Activated T-cell treated with anti-CD3 and anti-CD28 coated beads, Interleukin-2, amount 50 U/mL, for 24 hours (primary cell): Measurements from ENCODE around the gene SH2B2.
"Not testable (repeated sequence)": the region's sequence is repeated elsewhere in the genome, so short reads cannot be mapped to it uniquely, and the experiment has no call there.

Experiments
- DNase-seq: peaks from one replicate; pipeline ENCODE4 v3.0.0-alpha.2; 2020
- H3K27ac Mint-ChIP-seq: 2 replicates; pipeline ENCODE4 v1.8.0; 2020; ENCODE audit warnings: mild to moderate bottlenecking, mixed read lengths
- H3K27me3 Mint-ChIP-seq: 2 replicates; pipeline ENCODE4 v1.8.0; 2020; ENCODE audit warnings: mixed read lengths
- H3K36me3 Mint-ChIP-seq: 2 replicates; pipeline ENCODE4 v1.8.0; 2020; ENCODE audit warnings: low read depth, mixed read lengths
- H3K4me1 Mint-ChIP-seq: 2 replicates; pipeline ENCODE4 v1.8.0; 2020; ENCODE audit warnings: low read depth, mixed read lengths
- H3K4me3 Mint-ChIP-seq: 2 replicates; pipeline ENCODE4 v1.8.0; 2020; ENCODE audit warnings: mild to moderate bottlenecking, moderate library complexity, mixed read lengths
- H3K9me3 Mint-ChIP-seq: 2 replicates; pipeline ENCODE4 v1.8.0; 2020; ENCODE audit warnings: mixed read lengths

The SH2B2 gene

DNA sequence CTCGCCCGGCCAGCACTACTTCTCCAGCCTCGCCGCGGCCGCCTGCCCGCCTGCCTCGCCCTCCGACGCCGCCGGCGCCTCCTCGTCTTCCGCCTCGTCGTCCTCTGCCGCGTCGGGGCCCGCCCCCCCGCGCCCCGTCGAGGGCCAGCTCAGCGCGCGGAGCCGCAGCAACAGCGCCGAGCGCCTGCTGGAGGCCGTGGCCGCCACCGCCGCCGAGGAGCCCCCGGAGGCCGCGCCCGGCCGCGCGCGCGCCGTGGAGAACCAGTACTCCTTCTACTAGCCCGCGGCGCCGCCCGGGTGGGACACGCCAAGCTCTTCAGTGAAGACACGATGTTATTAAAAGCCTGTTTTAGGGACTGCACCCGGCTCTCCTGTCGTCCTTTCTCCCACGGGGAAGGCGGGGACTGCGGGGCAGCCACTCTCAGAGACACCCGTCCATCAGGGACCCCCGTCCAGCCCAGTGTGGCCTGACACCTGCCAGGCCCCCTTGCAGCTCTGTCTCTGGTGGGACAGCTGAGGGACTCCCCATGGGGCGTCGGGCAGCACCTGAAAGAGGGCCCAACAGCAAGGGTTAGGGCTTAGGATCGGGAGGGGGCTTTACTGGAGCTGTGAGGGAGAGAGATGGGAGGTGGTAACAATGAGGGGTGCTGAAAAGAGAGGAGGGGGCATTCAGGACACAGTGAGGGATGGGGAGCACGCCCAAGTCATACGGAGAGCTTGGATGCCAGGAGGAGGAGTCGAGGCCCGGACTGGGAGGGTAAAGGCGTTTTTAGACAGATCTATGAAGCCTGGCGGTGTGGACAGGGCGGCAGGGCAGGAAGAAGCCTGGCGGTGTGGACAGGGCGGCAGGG lies 34.9 kb downstream of the SH2B2 start:
- Mint-ChIP-seq H3K4me1 (no peaks in the 10 kb centered on the region), H3K4me3 (no peak overlapping the region), H3K27me3 (peaks cover 27% of the 10 kb centered on the region), H3K27ac (no peak overlapping the region), H3K36me3 (no peaks in the 10 kb centered on the region), H3K9me3 (no peaks in the 10 kb centered on the region)
- DNase-seq, result no peak

DNA sequence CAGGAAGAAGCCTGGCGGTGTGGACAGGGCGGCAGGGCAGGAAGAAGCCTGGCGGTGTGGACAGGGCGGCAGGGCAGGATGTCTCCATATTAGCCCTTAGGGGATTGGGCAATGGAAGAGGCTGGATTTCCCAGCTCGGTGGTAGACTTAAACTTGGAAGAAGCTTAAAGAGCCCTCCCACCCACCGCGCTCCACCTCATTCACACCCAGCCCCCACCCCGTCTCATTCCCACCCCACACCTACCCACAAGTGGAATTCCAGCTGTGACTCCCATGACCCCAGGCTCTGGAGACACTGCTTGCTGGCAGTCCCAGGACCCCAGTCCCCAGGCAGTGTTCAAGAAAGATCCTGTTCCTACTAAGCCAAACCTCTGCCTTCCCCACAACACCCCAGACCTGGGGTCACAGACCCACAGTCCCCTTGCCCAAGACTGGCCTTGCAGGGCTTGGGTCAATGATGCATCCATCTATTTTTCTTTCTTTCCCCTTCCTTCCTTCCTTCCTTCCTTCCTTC lies 35.6 kb downstream of the SH2B2 start:
- Mint-ChIP-seq H3K4me1 (no peaks in the 10 kb centered on the region), H3K4me3 (no peak overlapping the region), H3K36me3 (no peaks in the 10 kb centered on the region), H3K27me3 (peaks cover 34% of the 10 kb centered on the region), H3K9me3 (no peaks in the 10 kb centered on the region), H3K27ac (no peak overlapping the region)
- DNase-seq, result no peak

DNA sequence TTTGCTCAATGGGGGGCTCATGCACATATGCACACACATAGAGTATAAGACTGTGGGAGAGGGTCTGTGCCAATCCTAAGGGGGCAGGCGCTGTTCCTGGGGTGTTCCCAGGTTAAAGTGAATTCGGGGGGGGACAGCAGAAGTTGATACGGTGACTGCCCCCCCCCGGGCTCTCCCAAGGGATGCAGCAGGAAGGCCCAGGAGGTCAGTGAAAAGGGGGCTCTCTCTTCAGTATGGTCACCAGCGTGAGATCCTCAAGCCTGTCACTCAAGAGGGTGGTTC lies 37.2 kb downstream of the SH2B2 start:
- DNase-seq, result no peak
- Mint-ChIP-seq H3K27ac (no peak overlapping the region), H3K4me3 (no peak overlapping the region), H3K36me3 (no peaks in the 10 kb centered on the region), H3K27me3 (peaks cover 42% of the 10 kb centered on the region), H3K9me3 (no peaks in the 10 kb centered on the region), H3K4me1 (no peaks in the 10 kb centered on the region)

DNA sequence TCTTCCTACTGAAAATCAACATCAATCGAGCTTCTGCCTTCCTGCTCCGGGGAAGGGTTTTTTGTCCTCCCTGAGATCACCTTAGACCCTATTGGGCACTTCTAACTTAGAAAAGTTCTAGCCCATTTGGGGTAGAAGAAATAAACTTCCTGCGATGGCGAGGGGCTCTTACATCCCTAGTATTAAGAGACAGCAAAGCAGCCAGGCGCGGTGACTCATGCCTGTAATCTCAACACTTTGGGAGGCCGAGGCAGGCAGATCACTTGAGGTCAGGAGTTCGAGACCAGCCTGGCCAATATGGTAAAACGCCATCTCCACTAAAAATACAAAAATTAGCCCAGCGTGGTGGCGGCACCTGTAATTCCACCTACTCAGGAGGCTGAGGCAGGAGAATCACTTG lies 38.4 kb downstream of the SH2B2 start:
- not testable (repeated sequence) for H3K4me1 Mint-ChIP-seq, H3K4me3 Mint-ChIP-seq, H3K27ac Mint-ChIP-seq, H3K36me3 Mint-ChIP-seq, H3K9me3 Mint-ChIP-seq, DNase-seq
- H3K27me3 Mint-ChIP-seq, result peaks cover 40% of the 10 kb centered on the region

DNA sequence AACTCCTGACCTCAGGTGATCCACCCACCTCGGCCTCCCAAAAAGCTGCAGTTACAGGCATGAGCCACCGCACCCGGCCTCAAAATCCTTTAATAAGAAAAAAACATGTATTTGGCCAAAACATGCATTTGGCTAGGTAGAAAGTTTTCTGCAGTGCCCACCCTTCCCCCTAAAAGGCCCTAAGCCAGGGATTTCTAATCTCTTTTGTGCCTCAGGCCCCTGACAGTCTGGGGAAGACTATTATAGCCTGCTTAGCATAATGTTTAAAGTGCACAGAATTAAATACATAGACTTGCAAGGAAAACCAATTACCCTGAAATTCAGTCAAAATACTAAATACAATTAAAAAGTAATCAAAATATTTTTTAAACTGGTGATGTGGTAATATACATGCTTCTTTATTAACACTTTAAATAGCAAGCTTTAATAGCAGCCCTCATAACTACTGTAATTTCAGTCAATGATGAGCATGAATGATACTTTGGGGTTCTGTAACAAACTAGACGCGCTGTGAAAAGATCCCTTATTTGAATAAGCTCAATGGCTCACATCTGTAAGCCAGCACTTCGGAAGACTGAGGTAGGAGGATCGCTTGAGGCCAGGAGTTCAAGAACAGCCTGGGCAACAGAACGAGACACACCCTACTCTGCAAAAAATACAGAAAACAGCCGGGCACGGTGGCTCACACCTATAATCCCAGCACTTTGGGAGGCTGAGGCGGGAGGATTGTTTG lies 39.7 kb downstream of the SH2B2 start:
- H3K4me1 Mint-ChIP-seq, result no peaks in the 10 kb centered on the region
- H3K4me3 Mint-ChIP-seq, result no peak overlapping the region
- H3K27ac Mint-ChIP-seq, result no peak overlapping the region
- DNase-seq, result no peak
- no peaks in the 10 kb centered on the region for H3K9me3 Mint-ChIP-seq
- H3K27me3 Mint-ChIP-seq, result peaks cover 30% of the 10 kb centered on the region
- H3K36me3 Mint-ChIP-seq, result no peaks in the 10 kb centered on the region

DNA sequence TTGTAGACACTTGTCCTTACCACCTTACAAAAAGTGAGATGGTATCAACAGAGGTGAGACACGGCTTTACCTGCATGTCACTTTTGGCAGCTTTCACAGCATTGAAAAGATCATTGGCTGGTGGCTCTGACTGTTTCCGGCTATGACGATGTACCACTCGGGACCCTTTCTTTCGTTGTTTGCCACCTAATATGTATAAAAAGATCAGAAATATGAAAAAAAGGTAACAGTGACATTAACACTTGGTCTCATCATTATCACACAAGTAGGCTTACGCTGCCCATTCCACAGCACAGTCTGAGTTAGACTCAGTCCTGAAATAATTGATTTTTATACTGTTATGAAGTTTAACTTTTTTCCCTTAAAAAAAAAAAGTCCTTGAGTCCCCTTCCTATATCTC lies 40.5 kb downstream of the SH2B2 start:
- H3K4me1 Mint-ChIP-seq, result not testable (repeated sequence)

DNA sequence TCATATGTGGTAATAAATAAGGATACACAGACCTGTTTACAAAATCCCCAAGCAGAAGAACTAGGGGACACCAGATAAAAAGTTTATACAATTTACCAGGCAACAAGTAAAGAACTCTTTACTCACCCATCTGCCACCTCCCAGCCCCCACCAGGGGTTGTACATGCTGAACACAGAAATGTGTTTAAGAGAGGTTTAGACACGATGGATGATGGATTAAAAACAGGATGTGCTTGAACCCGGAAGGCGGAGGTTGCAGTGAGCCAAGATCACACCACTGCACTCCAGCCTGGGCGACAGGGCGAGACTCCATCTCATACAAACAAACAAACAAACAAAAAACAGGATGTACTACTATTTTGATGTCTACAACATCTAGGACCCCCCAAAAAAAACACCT lies 42.2 kb downstream of the SH2B2 start:
- peaks cover 16% of the 10 kb centered on the region for H3K27me3 Mint-ChIP-seq
- not testable (repeated sequence) for H3K36me3 Mint-ChIP-seq, H3K4me3 Mint-ChIP-seq, H3K9me3 Mint-ChIP-seq, H3K27ac Mint-ChIP-seq, H3K4me1 Mint-ChIP-seq, DNase-seq

More for the DNA sequence above, 40.5 kb downstream of the SH2B2 start:
- H3K4me3 Mint-ChIP-seq, DNase-seq, H3K36me3 Mint-ChIP-seq, H3K9me3 Mint-ChIP-seq, H3K27ac Mint-ChIP-seq: not testable (repeated sequence)
- H3K27me3 Mint-ChIP-seq, result peaks cover 24% of the 10 kb centered on the region

DNA sequence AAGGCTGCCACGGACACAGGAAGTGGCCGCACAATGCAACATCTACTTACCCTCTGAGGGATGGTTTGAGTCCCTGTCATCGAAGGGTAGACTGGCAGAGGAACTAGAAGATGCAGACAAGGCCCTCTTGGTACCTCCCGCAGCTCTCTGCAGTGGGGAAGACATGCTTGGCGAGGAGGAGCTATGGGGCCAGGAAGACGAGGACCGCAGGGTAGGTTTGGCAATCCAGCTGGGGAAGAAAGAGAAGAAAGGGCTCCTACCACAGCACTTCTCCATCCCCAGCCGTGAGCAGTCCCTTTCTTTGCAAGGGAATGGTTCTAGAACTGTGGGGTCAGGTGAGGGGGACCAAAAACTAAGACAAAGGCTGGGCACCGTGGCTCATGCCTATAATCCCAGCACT lies 42.7 kb downstream of the SH2B2 start:
- DNase-seq, H3K9me3 Mint-ChIP-seq, H3K36me3 Mint-ChIP-seq, H3K4me1 Mint-ChIP-seq, H3K27ac Mint-ChIP-seq, H3K4me3 Mint-ChIP-seq: not testable (repeated sequence)
- peaks cover 16% of the 10 kb centered on the region for H3K27me3 Mint-ChIP-seq

DNA sequence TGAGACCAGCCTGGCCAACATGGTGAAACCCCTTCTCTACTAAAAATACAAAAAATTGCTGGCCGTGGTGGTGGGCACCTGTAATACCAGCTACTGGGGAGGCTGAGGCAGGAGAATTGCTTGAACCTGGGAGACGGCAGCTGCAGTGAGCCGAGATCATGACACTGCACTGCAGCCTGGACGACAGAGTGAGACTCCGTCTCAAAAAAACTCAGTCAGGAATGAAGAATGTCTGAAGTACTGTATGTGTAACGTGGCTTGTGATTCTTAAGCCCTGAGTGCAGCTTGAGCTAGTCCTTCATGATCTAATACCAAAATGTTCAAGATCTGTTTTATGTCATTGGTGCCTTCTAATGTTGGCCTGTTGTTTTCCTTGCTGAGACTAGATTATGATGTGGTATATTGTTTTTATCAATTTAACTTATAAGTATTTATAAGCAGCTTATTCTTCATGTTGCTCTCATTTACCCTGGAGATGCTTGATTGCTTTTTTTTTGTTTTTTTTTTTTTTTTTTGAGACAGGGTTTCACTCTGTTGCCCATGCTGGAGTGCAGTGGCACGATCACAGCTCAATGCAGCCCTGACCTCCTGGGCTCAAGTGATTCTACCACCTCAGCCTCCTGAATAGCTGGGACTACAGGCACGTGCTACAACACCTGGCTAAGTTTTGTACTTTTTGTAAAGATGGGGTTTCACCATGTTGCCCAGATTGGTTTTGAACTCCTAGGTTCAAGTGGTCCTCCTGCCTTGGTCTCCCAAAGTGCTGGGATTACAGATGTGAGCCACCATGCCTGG lies 44.2 kb downstream of the SH2B2 start:
- H3K4me3 Mint-ChIP-seq, H3K27ac Mint-ChIP-seq, H3K4me1 Mint-ChIP-seq: not testable (repeated sequence)

DNA sequence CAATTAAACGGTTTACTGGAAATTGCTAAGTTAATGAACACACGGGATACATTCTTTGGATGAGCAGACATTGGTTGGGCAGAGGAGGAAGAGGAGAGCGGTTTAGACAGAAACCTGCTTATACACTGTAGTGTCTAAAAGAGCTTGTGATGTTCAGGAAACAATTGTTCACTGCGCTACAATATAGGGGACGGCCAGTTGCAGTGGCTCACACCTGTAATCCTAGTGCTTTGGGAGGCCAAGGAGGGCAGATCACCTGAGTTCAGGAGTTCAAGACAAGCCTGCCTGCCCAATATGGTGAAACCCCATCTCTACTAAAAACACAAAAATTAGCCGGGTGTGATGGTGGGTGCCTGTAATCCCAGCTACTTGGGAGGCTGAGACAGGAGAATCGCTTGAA lies 48.9 kb downstream of the SH2B2 start:
- H3K4me1 Mint-ChIP-seq, H3K27ac Mint-ChIP-seq, H3K9me3 Mint-ChIP-seq, H3K27me3 Mint-ChIP-seq, H3K4me3 Mint-ChIP-seq, DNase-seq, H3K36me3 Mint-ChIP-seq: not testable (repeated sequence)

More for the DNA sequence above, 44.2 kb downstream of the SH2B2 start:
- not testable (repeated sequence) for H3K36me3 Mint-ChIP-seq, H3K9me3 Mint-ChIP-seq, DNase-seq
- peaks cover 16% of the 10 kb centered on the region for H3K27me3 Mint-ChIP-seq

DNA sequence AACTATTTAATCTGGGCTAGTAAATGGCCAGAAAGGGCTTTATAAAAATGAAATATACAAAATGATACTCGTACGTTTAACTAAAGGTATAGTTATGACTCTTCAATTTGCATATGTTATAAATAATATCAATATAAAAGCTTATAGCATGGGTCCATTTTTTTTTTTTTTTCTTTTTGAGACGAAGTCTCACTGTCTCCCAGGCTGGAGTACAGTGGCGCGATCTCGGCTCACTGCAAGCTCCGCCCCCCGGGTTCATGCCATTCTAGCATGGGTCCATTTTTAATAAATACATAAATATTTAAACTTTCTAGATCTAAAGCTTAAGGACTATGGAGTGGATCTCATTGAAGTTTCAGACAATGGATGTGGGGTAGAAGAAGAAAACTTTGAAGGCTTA lies 50.3 kb downstream of the SH2B2 start:
- not testable (repeated sequence) for H3K27ac Mint-ChIP-seq

DNA sequence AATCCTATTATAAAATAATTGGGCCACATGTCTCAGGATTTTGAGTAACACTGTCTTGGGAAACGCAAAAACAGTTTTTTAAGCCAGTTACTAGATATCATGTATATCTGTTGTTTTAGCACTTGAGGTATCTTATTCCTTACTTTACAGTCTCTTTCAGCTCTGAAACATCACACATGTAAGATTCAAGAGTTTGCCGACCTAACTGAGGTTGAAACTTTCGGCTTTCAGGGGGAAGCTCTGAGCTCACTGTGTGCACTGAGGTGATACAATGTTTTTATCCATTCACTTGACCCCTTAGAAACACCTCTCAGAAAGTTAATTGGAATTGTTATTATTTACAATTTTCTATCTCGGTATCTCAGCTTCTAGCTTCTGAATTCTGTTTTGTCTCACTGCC lies 50.8 kb downstream of the SH2B2 start:
- not testable (repeated sequence) for H3K36me3 Mint-ChIP-seq, H3K4me3 Mint-ChIP-seq, DNase-seq, H3K4me1 Mint-ChIP-seq, H3K27ac Mint-ChIP-seq, H3K9me3 Mint-ChIP-seq, H3K27me3 Mint-ChIP-seq

More for the DNA sequence above, 50.3 kb downstream of the SH2B2 start:
- not testable (repeated sequence) for DNase-seq, H3K4me1 Mint-ChIP-seq, H3K4me3 Mint-ChIP-seq, H3K9me3 Mint-ChIP-seq, H3K36me3 Mint-ChIP-seq, H3K27me3 Mint-ChIP-seq

DNA sequence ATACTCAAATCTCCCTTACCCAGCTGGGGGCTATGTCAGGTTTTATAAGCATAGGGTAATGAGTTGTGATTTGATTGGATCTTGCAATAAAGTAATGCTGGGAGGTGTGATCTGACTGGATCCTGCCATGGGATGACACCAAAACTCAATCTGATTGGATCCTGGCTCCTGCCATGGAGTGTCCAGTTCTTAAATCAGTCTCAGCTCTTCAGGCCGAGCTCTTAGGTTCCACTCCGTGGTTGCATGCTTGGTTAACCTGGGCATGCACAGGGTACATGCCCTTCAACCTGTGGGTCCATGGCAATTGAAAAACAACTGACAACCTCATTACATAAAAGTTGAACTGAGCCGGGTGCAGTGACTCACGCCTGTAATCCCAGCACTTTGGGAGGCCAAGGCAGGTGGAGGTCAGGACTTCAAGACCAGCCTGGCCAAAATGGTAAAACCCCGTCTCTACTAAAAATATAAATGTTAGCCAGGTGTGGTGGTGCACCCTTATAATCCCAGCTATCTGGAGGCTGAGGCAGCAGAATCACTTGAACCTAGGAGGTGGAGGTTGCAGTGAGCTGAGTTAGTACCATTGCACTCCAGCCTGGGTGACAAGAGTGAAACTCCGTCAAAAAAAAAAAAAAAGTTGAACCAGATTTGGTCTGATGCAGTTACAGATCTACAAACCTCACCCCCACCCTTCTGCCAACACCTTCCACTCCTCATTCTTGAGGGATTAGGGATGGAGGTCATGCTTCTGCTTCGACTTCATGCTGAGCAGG lies 54.1 kb downstream of the SH2B2 start:
- H3K4me1 Mint-ChIP-seq, H3K27me3 Mint-ChIP-seq, H3K9me3 Mint-ChIP-seq, H3K36me3 Mint-ChIP-seq, H3K27ac Mint-ChIP-seq, H3K4me3 Mint-ChIP-seq, DNase-seq: not testable (repeated sequence)

DNA sequence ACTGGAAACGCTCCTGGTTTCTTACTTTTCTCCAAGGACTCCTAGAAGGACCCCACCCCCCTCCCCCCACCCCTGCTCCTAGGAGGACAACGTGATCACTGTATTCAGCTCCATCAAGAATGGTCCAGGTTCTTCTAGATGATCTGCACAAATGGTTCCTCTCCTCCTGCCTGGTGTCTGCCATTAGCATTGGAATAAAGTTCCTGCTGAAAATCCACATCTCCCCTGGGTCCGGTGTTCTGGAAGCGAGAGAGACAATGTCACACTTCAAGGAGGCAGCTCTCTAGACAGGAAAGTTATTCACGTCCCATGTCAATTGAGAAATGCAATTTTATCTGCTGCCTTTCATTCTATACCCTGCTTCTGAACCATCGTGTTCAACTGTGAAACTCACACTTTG lies 60.3 kb downstream of the SH2B2 start:
- H3K9me3 Mint-ChIP-seq, H3K27ac Mint-ChIP-seq, DNase-seq, H3K27me3 Mint-ChIP-seq, H3K36me3 Mint-ChIP-seq, H3K4me1 Mint-ChIP-seq, H3K4me3 Mint-ChIP-seq: not testable (repeated sequence)
